ENCODE results near the gene MEIS3.
"Not testable (repeated sequence)": the region's sequence is repeated elsewhere in the genome, so short reads cannot be mapped to it uniquely, and the experiment has no call there.

MEIS3 gene

GRCh38 chr19:47415953-47416642, 3.2 kb downstream of the MEIS3 start:
- DNase-seq (ENCODE audit: low spot score) = no peak

- DNase-seq (ENCODE audit: low spot score) = peak; percentile 78
These were observed 4.9 kb downstream of the MEIS3 start for GRCh38 chr19:47414469-47414868.

GRCh38 chr19:47413941-47414340, 5.4 kb downstream of the MEIS3 start:
- DNase-seq (ENCODE audit: low spot score) = no peak

DNA sequence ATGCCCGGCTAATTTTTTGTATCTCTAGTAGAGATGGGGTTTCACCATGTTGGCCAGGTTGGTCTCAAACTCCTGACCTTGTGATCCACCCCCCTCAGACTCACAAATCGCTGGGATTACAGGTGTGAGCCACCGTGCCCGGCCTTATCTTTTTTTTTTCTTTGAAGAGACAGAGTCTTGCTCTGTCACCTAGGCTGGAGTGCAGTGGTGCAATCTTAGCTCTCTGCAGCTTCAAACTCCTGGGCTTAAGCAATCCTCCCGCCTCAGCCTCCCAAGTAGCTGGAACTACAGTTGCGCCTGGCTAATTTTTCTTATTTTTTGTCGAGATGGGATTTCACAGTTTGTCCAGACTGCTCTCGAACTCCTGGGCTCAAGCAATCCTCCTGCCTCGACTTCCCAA, 7.6 kb downstream of the MEIS3 start:
- not testable (repeated sequence) for DNase-seq (ENCODE audit: low spot score)

DNA sequence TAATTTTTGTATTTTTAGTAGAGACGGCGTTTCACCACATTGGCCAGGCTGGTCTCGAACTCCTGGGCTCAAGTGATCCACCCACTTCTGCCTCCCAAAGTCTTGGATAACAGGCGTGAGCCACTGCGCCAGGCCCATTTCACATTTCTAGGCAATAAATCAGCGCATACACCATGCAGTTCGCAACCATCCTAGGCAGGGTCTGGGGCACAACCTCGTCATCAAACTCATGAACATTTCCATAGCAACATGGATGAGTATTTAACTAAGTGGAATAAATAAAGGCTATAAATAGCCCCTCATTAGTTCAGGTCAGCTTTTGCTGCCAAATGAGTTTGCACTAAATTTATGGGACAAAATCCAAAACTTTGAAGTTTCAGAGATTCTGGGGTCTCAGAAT, 8.2 kb downstream of the MEIS3 start:
- no peak for DNase-seq (ENCODE audit: low spot score)

DNA sequence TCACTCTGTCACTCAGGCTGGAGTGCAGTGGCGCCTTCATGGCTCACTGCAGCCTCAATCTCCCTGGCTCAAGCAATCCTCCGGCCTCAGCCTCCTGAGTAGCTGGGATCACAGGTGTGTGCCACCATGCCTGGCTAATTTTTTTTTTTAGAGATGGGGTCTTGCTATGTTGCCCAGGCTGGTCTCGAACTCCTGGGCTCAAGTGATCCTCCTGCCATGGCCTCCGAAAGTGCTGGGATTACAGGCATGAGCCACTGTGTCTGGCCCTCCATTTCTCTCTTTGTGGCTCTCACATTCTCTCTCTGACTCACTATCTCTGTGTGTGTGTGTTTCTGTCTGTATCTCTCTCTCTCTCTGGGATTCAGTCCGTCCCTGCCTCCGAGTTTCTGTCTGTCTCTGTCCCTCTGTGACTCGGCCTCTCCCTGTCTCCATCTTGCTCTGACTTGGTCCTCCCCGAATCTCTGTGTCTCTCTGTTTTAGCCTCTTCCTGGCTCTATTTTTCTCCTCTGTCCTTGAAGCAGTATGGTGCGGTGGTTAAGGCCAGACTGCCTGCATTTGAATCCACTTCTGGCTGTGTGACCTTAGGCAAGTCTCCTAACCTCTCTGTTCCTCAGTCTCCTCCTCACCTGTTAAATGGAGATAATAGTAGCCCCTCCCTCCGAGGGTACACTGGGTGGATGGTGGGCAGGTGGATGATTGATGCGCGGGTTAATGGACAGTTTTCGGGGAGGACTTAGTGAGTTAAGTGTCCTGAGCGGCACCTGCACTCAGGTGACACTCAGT, 11.0 kb downstream of the MEIS3 start:
- DNase-seq (ENCODE audit: low spot score) = no peak

GRCh38 chr19:47407417-47407774, 11.9 kb downstream of the MEIS3 start:
- DNase-seq (ENCODE audit: low spot score) = no peak

DNA sequence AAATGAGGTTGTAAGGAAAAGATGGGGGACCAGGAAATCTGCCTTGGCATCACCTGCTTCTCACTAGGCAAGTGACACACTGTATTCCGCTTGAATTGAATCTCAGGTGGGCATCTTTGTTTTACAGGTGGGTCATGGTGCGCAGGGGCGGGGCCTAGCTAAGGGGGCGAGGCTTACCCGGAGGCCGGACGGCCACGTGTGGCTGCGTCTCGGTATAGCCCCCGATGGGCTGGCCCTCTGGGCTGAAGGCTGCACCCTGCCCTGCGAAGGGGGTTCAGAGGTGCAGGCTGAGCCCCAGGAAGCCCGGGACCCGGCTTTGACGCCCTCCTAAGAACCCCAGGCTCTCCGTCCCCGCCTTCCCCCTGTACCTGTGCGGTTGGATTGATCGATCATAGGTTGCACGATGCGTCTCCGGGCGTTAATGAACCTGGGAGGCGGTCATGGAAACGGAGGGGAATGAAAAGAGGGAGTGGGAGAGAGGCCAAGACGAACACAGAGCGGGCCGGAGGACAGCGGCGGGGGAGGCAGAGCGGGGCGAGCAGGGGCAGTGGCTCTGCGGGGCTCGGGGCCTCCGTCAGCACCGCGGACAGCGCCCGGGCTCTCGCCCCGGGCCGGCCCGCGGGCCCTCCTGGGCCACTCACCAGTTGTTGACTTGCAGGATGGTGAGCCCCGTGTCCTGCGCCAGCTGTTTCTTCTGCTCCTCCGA, 12.5 kb downstream of the MEIS3 start:
- DNase-seq (ENCODE audit: low spot score) = no peak

GRCh38 chr19:47405854-47406417, 13.4 kb downstream of the MEIS3 start:
- no peak for DNase-seq (ENCODE audit: low spot score)

GRCh38 chr19:47405197-47405550, 14.2 kb downstream of the MEIS3 start:
- no peak for DNase-seq (ENCODE audit: low spot score)

DNA sequence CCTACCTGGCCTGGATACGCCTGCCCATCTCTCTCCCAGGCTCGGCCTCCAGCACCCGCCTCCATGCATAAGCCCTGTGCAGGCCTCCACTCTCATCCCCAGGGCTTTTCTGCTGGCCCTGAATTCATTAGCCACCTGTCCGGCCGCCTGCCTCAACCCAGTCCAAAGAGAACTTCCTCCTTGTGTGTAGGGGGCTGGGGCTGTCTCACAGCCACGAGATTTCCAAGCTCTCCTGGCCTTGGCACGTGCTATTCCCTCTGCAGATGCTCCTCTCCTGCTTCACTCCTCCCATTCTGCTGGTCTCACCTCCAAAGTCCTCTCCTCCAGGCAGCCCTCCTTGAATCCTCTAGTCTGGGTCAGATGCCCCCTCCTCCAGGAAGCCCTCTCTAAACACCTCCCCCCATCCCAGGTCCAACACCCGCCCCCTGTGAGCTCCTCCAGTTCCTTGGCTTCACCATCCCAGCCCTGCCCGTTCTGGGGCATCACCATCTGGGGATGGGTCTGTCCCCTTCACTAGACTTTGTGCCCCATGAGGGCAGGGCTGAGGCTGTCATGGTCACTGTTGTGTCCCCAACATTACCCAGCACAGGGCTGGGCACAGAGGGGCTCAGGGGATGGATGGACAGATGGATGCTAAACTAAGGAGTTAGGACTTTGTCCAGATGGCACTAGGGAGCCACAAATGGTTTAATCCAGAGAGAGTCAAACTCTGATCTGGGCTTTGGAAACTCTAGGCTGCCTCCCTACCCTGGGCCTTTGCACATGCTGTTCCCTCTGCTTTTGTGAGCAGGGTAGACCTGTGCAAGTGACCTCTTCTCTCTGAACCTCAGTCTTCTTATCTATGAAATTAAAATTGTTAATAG, 14.8 kb downstream of the MEIS3 start:
- DNase-seq (ENCODE audit: low spot score) = no peak

- no peak for DNase-seq (ENCODE audit: low spot score)
These were observed 16.8 kb downstream of the MEIS3 start for GRCh38 chr19:47402504-47402903.

DNA sequence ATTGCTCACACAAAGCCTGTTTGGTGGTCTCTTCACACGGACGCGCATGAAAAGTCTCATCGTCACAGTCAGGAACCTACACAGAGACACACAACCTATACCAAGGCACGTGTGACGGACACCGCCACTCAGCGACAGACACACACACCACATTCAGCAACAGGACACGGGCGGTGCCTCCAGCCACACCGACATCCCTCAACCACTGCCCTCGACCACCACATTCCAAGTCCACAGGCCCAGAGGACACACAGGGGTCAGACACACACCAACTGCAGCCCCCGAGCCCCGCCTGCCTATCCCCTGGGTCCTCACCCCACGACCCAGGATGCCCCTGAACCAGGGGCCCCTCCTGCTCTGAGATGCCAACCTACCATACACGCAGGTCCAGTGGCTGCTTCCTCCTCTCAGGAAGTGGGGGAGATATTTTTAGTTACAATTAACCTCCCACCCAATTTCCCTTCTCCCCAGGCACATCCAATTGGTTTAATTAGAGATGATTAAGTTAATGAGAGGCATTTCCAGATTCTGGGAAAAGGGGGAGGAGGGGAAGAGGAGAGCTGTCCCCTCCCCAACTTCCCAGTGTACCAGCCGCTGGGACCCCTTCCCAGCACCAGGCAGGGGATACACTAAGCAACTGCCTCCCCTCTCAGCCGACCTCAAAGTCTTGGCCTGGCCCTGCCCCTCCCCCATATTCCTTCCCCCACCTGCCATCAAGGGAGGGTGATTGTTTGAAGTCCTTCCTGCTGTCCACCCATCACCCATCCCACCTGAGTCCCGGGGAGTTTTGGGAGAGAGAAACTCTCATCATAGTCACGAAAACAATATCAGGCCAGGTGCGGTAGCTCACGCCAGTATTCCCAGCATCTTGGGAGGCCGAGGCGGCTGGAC, 20.4 kb downstream of the MEIS3 start:
- no peak for DNase-seq (ENCODE audit: low spot score)

- DNase-seq (ENCODE audit: low spot score) = peak; percentile 64
These were observed 27.7 kb downstream of the MEIS3 start for GRCh38 chr19:47391510-47392223.

DNA sequence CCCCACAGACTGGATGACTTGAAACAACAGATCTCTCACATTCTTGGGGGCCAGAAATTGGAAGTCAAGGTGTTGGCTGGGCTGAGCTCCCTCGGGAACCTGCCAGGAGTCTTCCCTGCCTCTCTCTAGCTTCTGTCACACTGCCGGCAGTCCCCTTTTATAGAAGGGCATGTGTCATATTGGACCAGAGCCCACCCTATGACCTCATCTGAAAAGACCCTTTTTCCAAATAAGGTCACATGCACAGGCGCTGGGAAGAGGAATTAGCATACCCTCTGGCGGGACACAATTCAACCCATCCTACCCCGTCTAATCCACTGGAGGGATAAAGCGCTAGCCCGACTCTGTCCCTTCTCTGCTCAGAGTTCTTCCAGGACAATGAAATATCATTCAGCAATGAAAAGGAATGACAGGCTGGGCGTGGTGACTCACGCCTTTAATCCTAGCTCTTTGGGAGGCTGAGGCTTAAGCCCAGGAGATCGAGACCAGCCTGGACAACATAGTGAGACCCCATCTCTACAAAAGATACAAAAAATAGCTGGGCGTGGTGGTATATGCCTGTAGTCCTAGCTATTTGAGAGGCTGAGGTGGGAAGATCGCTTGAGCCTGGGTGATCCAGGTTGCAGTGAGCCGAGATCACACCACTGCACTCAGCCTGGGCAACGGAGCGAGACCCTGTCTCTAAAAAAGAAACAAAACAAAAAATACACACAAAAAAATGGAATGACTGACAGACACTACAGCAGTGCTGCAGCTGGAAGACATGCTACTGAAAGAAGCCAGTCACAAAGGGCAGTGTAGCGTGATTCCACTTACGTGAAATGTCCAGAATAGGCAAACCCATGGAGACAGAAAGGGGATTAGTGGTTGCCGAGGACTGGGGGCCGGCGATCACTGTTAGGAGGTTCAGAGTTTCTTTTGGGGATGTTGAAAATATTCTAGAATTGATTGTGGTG, 28.5 kb downstream of the MEIS3 start:
- no peak for DNase-seq (ENCODE audit: low spot score)

DNA sequence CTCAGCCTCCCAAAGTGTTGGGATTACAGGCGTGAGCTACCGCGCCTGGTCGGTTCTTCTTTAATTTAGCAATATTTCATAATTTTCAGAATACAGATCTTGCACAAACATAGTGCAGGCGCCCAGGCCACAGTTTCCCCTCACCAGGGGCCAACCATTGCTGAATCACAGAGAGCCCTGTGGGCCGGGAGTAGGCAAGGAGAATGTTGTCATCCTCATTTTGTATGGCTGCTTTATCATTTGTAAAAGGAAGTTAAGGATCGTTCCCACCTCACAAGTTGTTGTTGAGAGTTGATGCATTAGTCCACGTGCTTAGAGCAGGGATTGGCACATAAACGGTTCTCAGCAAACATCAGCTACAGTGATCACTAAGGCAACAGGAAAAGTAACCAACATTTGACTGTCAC, 30.2 kb downstream of the MEIS3 start:
- no peak for DNase-seq (ENCODE audit: low spot score)

DNA sequence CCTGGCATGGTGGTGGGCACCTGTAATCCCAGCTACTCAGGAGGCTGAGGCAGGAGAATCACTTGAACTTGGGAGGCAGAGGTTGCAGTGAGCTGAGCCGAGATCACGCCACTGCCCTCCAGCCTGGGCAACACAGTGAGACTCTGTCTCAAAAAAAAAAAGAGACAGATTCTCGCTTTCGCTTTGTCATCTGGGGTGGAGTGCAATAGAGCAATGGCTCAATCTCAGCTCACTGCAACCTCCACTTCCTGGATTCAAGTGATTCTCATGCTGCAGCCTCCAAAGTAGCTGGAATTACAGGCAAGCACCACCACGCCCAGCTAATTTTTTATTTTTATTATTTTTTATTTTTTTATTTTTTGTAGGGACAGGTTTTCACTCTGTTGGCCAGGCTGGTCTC, 30.6 kb downstream of the MEIS3 start:
- DNase-seq (ENCODE audit: low spot score) = not testable (repeated sequence)

- not testable (repeated sequence) for DNase-seq (ENCODE audit: low spot score)
These were observed 31.7 kb downstream of the MEIS3 start for GRCh38 chr19:47387623-47388022.

GRCh38 chr19:47386582-47386981, 32.7 kb downstream of the MEIS3 start:
- not testable (repeated sequence) for DNase-seq (ENCODE audit: low spot score)

All from HuH-7 (cell line).